ENCODE data around the gene RANBP3.

DNA sequence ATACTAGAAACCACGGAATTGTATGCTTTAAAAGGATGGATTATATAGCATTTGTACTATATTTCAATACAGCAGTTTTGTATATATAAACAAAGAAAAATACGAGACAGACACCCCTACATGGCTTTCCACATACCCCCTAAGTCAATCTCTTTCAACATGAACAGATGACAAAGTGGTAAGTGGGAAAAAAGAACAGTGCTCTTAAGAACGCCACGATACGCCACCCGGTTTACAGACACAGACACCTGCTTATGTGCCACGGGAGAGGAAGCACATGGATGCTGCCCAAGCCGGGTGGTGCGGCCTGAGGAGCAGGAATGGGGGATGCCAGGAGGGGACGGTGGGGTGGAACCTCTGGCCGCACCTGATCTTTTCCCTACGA, 55.8 kb downstream of the RANBP3 start:
- TF ChIP-seq POLR2A (IDR thresholded peaks at IDR 0.05; ENCODE audit: control extremely low read depth in 1 of 2, low read depth in 2 of 2, low read length in 2 of 2) (no peak), SUZ12 (IDR thresholded peaks at IDR 0.05; ENCODE audit: low read length) (no peak), SIN3A (conservative IDR thresholded peaks at IDR 0.05 in 1 of 2, IDR thresholded peaks at IDR 0.05 in 1 of 2; ENCODE audit: low read depth in 1 of 2, low read length in 2 of 2) (no peak), NANOG (IDR thresholded peaks at IDR 0.05; ENCODE audit: insufficient read depth, low read depth, low read length, poor library complexity, severe bottlenecking) (no peak), GABPA (IDR thresholded peaks at IDR 0.05; ENCODE audit: borderline replicate concordance, insufficient read depth, low read length) (no peak)
- TF ChIP-seq, protein P1, sequence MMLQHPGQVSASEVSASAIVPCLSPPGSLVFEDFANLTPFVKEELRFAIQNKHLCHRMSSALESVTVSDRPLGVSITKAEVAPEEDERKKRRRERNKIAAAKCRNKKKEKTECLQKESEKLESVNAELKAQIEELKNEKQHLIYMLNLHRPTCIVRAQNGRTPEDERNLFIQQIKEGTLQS (IDR thresholded peaks at IDR 0.05; ENCODE audit: insufficient read depth, low read depth, low read length) = no peak
- TF ChIP-seq, protein P2, sequence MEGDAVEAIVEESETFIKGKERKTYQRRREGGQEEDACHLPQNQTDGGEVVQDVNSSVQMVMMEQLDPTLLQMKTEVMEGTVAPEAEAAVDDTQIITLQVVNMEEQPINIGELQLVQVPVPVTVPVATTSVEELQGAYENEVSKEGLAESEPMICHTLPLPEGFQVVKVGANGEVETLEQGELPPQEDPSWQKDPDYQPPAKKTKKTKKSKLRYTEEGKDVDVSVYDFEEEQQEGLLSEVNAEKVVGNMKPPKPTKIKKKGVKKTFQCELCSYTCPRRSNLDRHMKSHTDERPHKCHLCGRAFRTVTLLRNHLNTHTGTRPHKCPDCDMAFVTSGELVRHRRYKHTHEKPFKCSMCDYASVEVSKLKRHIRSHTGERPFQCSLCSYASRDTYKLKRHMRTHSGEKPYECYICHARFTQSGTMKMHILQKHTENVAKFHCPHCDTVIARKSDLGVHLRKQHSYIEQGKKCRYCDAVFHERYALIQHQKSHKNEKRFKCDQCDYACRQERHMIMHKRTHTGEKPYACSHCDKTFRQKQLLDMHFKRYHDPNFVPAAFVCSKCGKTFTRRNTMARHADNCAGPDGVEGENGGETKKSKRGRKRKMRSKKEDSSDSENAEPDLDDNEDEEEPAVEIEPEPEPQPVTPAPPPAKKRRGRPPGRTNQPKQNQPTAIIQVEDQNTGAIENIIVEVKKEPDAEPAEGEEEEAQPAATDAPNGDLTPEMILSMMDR (IDR thresholded peaks at IDR 0.05; ENCODE audit: control extremely low read depth in 1 of 3, insufficient read depth in 1 of 3, low read depth in 1 of 3, low read length in 3 of 3) = no peak

All from H1 (cell line).